ENCODE data around the gene STK39. TPM values are rescaled to one million over a fixed set of nuclear protein-coding genes. Genes with fewer than 3 reads are reported as not detected.

STK39 gene
- total RNA-seq, 6 experiments from 2014 or later, result 0.29 to 1.2 (median 0.60) TPM

GRCh38 chr2:168054657-168055056 lies 192.7 kb downstream of the STK39 start:
- Histone ChIP-seq H3K9me3 (no peaks in the 10 kb centered on the region), H3K36me3 (no peaks in the 10 kb centered on the region), H3K4me3 (no peak overlapping the region), H3K4me1 (no peaks in the 10 kb centered on the region), H3K27ac (no peak overlapping the region), H3K27me3 (no peaks in the 10 kb centered on the region)
- 59% methylated on average over 5 of the region's 5 CpGs for WGBS (ENCODE audit: insufficient coverage, low coverage, low lambda C conversion rate, missing lambda C conversion rate)
- intact Hi-C loops (cut with DNase I), result no loop called here
- TF ChIP-seq CTCF (IDR thresholded peaks at IDR 0.05), result no peak
- no peak for TF ChIP-seq POLR2A (IDR thresholded peaks at IDR 0.05)
- no peak for ATAC-seq
- DNase-seq, result no peak

GRCh38 chr2:168053676-168054075 lies 193.7 kb downstream of the STK39 start:
- TF ChIP-seq POLR2A (IDR thresholded peaks at IDR 0.05) (no peak), CTCF (IDR thresholded peaks at IDR 0.05) (no peak)
- intact Hi-C loops (cut with DNase I), result no loop called here
- Histone ChIP-seq H3K4me3 (no peak overlapping the region), H3K27ac (no peak overlapping the region), H3K27me3 (no peaks in the 10 kb centered on the region), H3K9me3 (no peaks in the 10 kb centered on the region), H3K4me1 (no peaks in the 10 kb centered on the region), H3K36me3 (no peaks in the 10 kb centered on the region)
- no peak for DNase-seq
- 66% methylated on average over 3 of the region's 3 CpGs for WGBS (ENCODE audit: insufficient coverage, low coverage, low lambda C conversion rate, missing lambda C conversion rate)
- ATAC-seq, result no peak

- no peaks in the 10 kb centered on the region for H3K27me3 ChIP-seq
- intact Hi-C loops (cut with DNase I), result no loop called here
- no peak overlapping the region for H3K4me3 ChIP-seq
- 74% methylated on average over 3 of the region's 4 CpGs for WGBS (ENCODE audit: insufficient coverage, low coverage, low lambda C conversion rate, missing lambda C conversion rate)
- H3K4me1 ChIP-seq, result no peaks in the 10 kb centered on the region
- H3K36me3 ChIP-seq, result no peaks in the 10 kb centered on the region
- H3K27ac ChIP-seq, result no peak overlapping the region
- no peak for DNase-seq
- ATAC-seq, result no peak
- TF ChIP-seq CTCF (IDR thresholded peaks at IDR 0.05) (no peak), POLR2A (IDR thresholded peaks at IDR 0.05) (no peak)
- H3K9me3 ChIP-seq, result no peaks in the 10 kb centered on the region
These were observed 194.6 kb downstream of the STK39 start for GRCh38 chr2:168052773-168053172.

- no peak overlapping the region for H3K4me3 ChIP-seq
- WGBS (ENCODE audit: insufficient coverage, low coverage, low lambda C conversion rate, missing lambda C conversion rate), result 47% methylated on average over 2 of the region's 2 CpGs
- no peak for ATAC-seq
These were observed 197.0 kb downstream of the STK39 start for GRCh38 chr2:168050377-168050776.

More at GRCh38 chr2:168050377-168050776, 197.0 kb downstream of the STK39 start:
- intact Hi-C loops (cut with DNase I), result no loop called here
- Histone ChIP-seq H3K27me3 (no peaks in the 10 kb centered on the region), H3K9me3 (no peaks in the 10 kb centered on the region), H3K27ac (no peak overlapping the region), H3K36me3 (no peaks in the 10 kb centered on the region), H3K4me1 (no peaks in the 10 kb centered on the region)
- DNase-seq, result no peak
- TF ChIP-seq POLR2A (IDR thresholded peaks at IDR 0.05) (no peak), CTCF (IDR thresholded peaks at IDR 0.05) (no peak)

All from right lobe of liver (tissue), 6 donors.